Gastroesophageal sphincter (tissue), 3 donors: ENCODE data around the gene ZAR1L.

Experiments
- CTCF ChIP-seq, 4 experiments: fragments of 200-600 bp in 2 of 4; fragments of 450-650 bp in 2 of 4; sonication (generic) in 1 of 4; IDR thresholded peaks; one replicate each; pipeline ENCODE4 v1.5.1; 2017 to 2019; ENCODE audit warnings: antibody characterized with exemption in 4 of 4, mild to moderate bottlenecking in 2 of 4, moderate library complexity in 2 of 4
- EP300 ChIP-seq: sonication (generic); formaldehyde crosslinking; IDR thresholded peaks from one replicate; pipeline ENCODE4 v1.6.1; 2017; ENCODE audit warnings: antibody characterized with exemption, mild to moderate bottlenecking
- POLR2A ChIP-seq, 2 donors: fragments of 450-650 bp; IDR thresholded peaks; one replicate each; pipeline ENCODE4 v1.6.1; 2017; ENCODE audit warnings: antibody characterized with exemption in 2 of 2, mild to moderate bottlenecking in 2 of 2, moderate library complexity in 1 of 2
- POLR2AphosphoS5 ChIP-seq: sonication (generic); formaldehyde crosslinking; IDR thresholded peaks from one replicate; pipeline ENCODE4 v1.6.1; 2017; ENCODE audit warnings: antibody characterized with exemption

GRCh38 chr13:32314271-32315237 is 609 bp downstream of the ZAR1L start:
- no peak for TF ChIP-seq EP300
- TF ChIP-seq CTCF (IDR thresholded peaks at IDR 0.05): no peak
- TF ChIP-seq POLR2A (IDR thresholded peaks at IDR 0.05): no peak
- no peak for TF ChIP-seq POLR2AphosphoS5
